Measurements from ENCODE around the gene NTM.

The NTM gene

DNA sequence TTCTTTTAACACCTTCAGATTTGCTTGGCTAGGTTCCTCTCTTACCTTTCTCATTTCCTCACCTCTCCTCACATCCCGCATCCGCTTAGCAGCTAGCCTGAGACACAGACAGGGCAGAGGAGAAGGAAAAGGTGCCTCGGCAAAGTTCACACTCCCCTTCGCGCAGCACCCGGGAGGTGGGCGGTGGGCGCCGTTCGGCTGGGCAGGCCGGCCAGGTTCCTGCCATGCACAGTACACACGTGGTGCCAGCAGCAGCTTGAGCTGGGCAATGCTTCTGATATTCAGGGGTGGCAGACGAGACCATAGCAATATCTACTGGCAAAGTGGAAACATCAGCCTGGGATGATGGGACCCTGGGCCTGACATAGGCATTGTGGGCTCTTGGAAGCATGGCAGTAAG lies 3.3 kb downstream of the NTM start:
- Histone ChIP-seq H3K4me3 (ENCODE audit: low read depth, low read length) (no peak overlapping the region), H3K9me3 (ENCODE audit: control insufficient read depth, insufficient read depth, low read depth, low read length) (no peaks in the 10 kb centered on the region), H3K4me1 (ENCODE audit: control insufficient read depth, insufficient read depth, low read length) (peaks cover 10% of the 10 kb centered on the region; the same call in 1 of the 2 replicates), H3K27ac (ENCODE audit: extremely low read depth, low read depth, low read length) (no peak overlapping the region), H3K36me3 (ENCODE audit: control insufficient read depth in 2 of 2, insufficient read depth in 1 of 2, low read length in 2 of 2) (no peaks in the 10 kb centered on the region)
- no peak for TF ChIP-seq ZNF366 (tag by site-specific recombination; conservative IDR thresholded peaks at IDR 0.05)
- TF ChIP-seq ZNF791 (tag by site-specific recombination; IDR thresholded peaks at IDR 0.05), result no peak
- POLR2A ChIA-PET, result no interaction called here
- CTCF ChIA-PET, result interaction anchor here (0.6 kb wide), 1 partner anchor 18 kb away, joined by 3 read pairs; no protein-coding TSS in a partner anchor

- ChIA-PET POLR2A (no interaction called here), CTCF (no interaction called here)
- H3K4me3 ChIP-seq (ENCODE audit: low read depth, low read length), result no peak overlapping the region
- H3K9me3 ChIP-seq (ENCODE audit: control insufficient read depth, insufficient read depth, low read depth, low read length), result no peaks in the 10 kb centered on the region
- no peak overlapping the region for H3K27ac ChIP-seq (ENCODE audit: extremely low read depth, low read depth, low read length)
- TF ChIP-seq KLF17 (tag by site-specific recombination; IDR thresholded peaks at IDR 0.05) (no peak), ZNF175 (tag by site-specific recombination; IDR thresholded peaks at IDR 0.05) (no peak), ZNF114 (tag by site-specific recombination; IDR thresholded peaks at IDR 0.05) (no peak), ZBTB21 (tag by site-specific recombination; IDR thresholded peaks at IDR 0.05) (no peak), ZNF280D (tag by site-specific recombination; IDR thresholded peaks at IDR 0.05) (no peak), ZNF658 (tag by site-specific recombination; IDR thresholded peaks at IDR 0.05) (no peak), SP2 (tag by site-specific recombination; IDR thresholded peaks at IDR 0.05) (no peak), ZNF16 (tag by site-specific recombination; IDR thresholded peaks at IDR 0.05; ENCODE audit: low read depth) (no peak), ZNF394 (tag by site-specific recombination; IDR thresholded peaks at IDR 0.05; ENCODE audit: borderline replicate concordance) (no peak), ZNF585B (tag by site-specific recombination; IDR thresholded peaks at IDR 0.05) (no peak), ZFP37 (tag by site-specific recombination; IDR thresholded peaks at IDR 0.05) (no peak), ZNF610 (tag by site-specific recombination; IDR thresholded peaks at IDR 0.05; ENCODE audit: borderline replicate concordance) (no peak), ZNF596 (tag by site-specific recombination; IDR thresholded peaks at IDR 0.05) (no peak), ZBTB49 (tag by site-specific recombination; IDR thresholded peaks at IDR 0.05; ENCODE audit: low read depth) (no peak), ZNF184 (tag by site-specific recombination; IDR thresholded peaks at IDR 0.05) (no peak), ZNF473 (tag by site-specific recombination; IDR thresholded peaks at IDR 0.05) (no peak), ZNF157 (tag by site-specific recombination; IDR thresholded peaks at IDR 0.05) (no peak), ZNF48 (tag by site-specific recombination; IDR thresholded peaks at IDR 0.05) (no peak), ZNF324 (tag by site-specific recombination; IDR thresholded peaks at IDR 0.05) (no peak), ZXDB (tag by site-specific recombination; IDR thresholded peaks at IDR 0.05) (no peak)
- H3K4me1 ChIP-seq (ENCODE audit: control insufficient read depth, insufficient read depth, low read length), result peaks cover 10% of the 10 kb centered on the region; the same call in 1 of the 2 replicates
- H3K36me3 ChIP-seq (ENCODE audit: control insufficient read depth in 2 of 2, insufficient read depth in 1 of 2, low read length in 2 of 2), result no peaks in the 10 kb centered on the region
Measured at GRCh38 chr11:131375421-131375820, 5.0 kb downstream of the NTM start.

Data from HEK293 (cell line).